Naive B cell (primary cell): Measurements from ENCODE around the gene TRAF3. TPM values are rescaled to one million over a fixed set of nuclear protein-coding genes. Genes with fewer than 3 reads are reported as not detected.

ENCODE experiments used
- ATAC-seq, 2 donors: fragments of 150-1000 bp; cut with Tn5 transposase; 2 replicates each; pipeline ENCODE4 v1.10.0; 2021; ENCODE audit warnings: low read depth in 2 of 2, mild to moderate bottlenecking in 2 of 2, moderate library complexity in 2 of 2
- DNase-seq: peaks from one replicate; pipeline ENCODE4 v3.0.0; 2022
- H3K27ac Mint-ChIP-seq, 6 donors: one replicate each; pipeline ENCODE4 v1.8.0; 2020 to 2022; ENCODE audit warnings: mild to moderate bottlenecking in 6 of 6, mixed read lengths in 6 of 6, moderate library complexity in 5 of 6, inconsistent platforms in 2 of 6
- H3K27me3 Mint-ChIP-seq, 3 donors: one replicate each; pipeline ENCODE4 v1.8.0; 2021 to 2022; ENCODE audit warnings: mixed read lengths in 3 of 3, mild to moderate bottlenecking in 1 of 3
- H3K36me3 Mint-ChIP-seq, 2 donors: one replicate each; pipeline ENCODE4 v1.8.0; 2020 to 2022; ENCODE audit warnings: mixed read lengths in 2 of 2, inconsistent platforms in 1 of 2, mild to moderate bottlenecking in 1 of 2
- H3K4me1 Mint-ChIP-seq, 3 donors: one replicate each; pipeline ENCODE4 v1.8.0; 2020 to 2022; ENCODE audit warnings: mixed read lengths in 3 of 3, inconsistent platforms in 1 of 3, mild to moderate bottlenecking in 1 of 3, moderate library complexity in 1 of 3
- H3K4me3 Mint-ChIP-seq, 8 donors: one replicate each; pipeline ENCODE4 v1.8.0; 2020 to 2022; ENCODE audit warnings: mild to moderate bottlenecking in 8 of 8, mixed read lengths in 8 of 8, moderate library complexity in 8 of 8, inconsistent platforms in 2 of 8
- H3K9me3 Mint-ChIP-seq, 7 donors: one replicate each; pipeline ENCODE4 v1.8.0; 2020 to 2022; ENCODE audit warnings: mixed read lengths in 7 of 7, mild to moderate bottlenecking in 5 of 7, inconsistent platforms in 2 of 7, moderate library complexity in 1 of 7
- polyA plus RNA-seq, 6 donors: library from polyadenylated mRNA; unstranded; fragments of 300-500 nt; fragmentation: Illumina TruSeq; gene quantifications; one replicate each; pipeline ENCODE4 v1.2.3, GENCODE V29; 2021; ENCODE audit warnings: low read depth in 6 of 6

The TRAF3 gene
- polyA plus RNA-seq, 6 donors from 2014 or later: 22.2 to 36.7 (median 27.0) TPM

DNA sequence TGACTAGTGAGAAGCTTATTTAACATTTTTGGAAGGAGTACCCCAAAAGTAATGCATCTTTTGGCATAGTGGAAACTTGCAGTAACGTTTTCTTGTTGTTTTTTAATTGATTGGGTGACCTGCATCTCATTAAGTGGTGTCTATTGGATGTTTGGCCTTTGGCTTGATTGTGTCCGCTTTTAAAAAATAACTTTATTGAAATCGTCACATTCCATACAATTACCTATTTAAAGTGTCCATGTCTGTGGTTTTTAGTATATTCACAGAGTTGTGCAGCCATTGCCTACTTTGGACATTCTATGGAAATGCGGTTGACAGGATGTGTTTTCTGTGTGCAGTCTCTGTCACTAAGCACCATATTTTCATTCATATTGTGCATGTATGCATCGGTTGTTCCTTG is 46.3 kb downstream of the TRAF3 start:
- Mint-ChIP-seq H3K9me3 (no peaks in the 10 kb centered on the region), H3K27ac (peak overlapping the region in 1 of 6 donors; percentile 3), H3K4me1 (peaks cover 44 to 82% (median 75%) of the 10 kb centered on the region in 3 donors), H3K36me3 (peaks cover 0 to 10% of the 10 kb centered on the region in 2 donors), H3K4me3 (no peak overlapping the region), H3K27me3 (no peaks in the 10 kb centered on the region)
- ATAC-seq: no peak
- DNase-seq: no peak

DNA sequence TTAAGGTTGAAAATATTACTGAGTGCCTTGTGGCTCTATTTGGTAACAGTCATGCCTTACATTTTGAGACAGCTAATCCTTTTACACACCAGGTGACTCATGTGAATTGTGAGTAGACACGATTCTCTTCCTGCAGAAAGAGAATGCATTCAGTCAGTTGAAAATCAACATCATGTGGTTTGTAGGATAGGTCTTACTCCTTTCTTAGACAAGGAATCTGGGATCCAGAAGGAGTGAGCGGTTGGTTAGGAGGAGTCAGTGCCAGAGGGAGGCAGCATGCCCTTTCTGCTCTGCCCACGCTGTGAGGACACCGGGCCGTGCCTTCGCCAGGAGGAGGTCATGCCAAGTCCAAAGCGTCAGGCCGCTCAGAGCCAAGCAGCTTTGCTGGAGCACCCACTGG is 47.6 kb downstream of the TRAF3 start:
- Mint-ChIP-seq H3K36me3 (peaks cover 0 to 10% of the 10 kb centered on the region in 2 donors), H3K4me3 (no peak overlapping the region), H3K27me3 (no peaks in the 10 kb centered on the region), H3K4me1 (peaks cover 38 to 82% (median 68%) of the 10 kb centered on the region in 3 donors), H3K9me3 (no peaks in the 10 kb centered on the region), H3K27ac (peak overlapping the region in 1 of 6 donors; percentile 44)
- no peak for DNase-seq
- no peak for ATAC-seq

DNA sequence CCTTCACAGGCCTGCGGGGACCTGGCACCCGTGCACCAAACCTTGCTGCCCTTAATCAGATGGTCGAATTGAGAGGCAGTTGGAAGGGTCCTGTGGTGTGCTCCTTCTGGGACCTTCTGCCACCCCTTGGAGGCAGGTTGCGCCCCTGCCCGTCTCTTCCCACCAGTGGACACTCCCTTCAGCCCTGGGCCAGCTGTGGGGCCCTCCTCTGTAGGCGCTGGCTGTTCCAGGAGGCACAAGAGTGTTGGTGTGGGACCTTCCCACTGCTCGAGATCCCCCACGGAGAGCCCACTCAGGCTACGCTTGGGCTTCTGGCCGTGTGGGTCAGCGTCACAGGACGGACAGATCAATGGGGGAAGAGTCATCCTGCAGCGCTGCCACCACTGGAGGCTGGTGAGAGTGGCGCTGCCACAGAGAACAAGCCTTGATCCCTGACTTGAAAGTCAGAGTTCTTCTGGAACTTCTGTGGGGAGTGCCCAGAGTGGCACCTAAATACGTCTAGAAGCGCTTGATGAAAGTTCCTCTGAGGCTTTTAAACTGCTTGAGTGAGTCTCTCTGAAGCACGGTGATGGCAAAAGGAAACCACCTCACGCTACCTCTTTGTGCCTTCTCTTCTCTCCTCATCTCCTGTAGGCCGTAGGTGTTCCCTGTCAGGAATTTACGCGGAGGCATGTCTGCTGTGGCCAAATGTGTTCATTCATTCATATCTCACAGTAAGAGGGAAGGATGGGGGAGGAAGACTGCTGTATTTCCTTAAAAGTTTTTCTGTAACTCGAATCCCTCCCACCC is 48.3 kb downstream of the TRAF3 start:
- peaks cover 39 to 82% (median 64%) of the 10 kb centered on the region in 3 donors for H3K4me1 Mint-ChIP-seq
- peaks cover 0 to 10% of the 10 kb centered on the region in 2 donors for H3K36me3 Mint-ChIP-seq
- H3K27me3 Mint-ChIP-seq: no peaks in the 10 kb centered on the region
- peak overlapping the region in 2 of 8 donors; percentile 9 to 24 for H3K4me3 Mint-ChIP-seq
- ATAC-seq (peak; percentile 14 to 35), DNase-seq (no peak)
- peak overlapping the region in 3 of 6 donors; percentile 20 to 74 (median 66) for H3K27ac Mint-ChIP-seq
- no peaks in the 10 kb centered on the region for H3K9me3 Mint-ChIP-seq

DNA sequence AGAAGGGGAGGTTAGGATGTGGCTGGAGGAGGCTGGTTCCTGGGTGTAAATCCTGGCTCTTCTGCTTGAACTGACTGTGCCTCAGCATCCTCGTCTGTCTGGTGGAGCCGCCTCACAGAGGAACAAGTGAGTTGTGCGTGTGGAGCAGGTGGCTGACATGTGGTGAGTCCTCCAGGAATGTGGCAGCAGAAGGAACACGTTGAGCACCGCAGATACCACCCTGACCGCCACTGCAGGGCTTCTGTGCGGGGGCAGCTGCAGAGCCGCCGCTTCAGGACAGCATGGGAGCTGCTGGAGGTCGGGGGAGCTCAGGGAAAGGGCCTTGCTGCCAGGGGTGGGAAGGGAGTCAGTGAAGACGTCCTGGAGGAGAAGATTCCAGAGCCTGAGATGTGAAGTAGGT is 48.9 kb downstream of the TRAF3 start:
- peaks cover 43 to 80% (median 62%) of the 10 kb centered on the region in 3 donors for H3K4me1 Mint-ChIP-seq
- H3K9me3 Mint-ChIP-seq: no peaks in the 10 kb centered on the region
- H3K27ac Mint-ChIP-seq: peak overlapping the region in 4 of 6 donors; percentile 59 to 85 (median 72)
- no peaks in the 10 kb centered on the region for H3K27me3 Mint-ChIP-seq
- no peak for ATAC-seq
- peaks cover 0 to 12% of the 10 kb centered on the region in 2 donors for H3K36me3 Mint-ChIP-seq
- no peak for DNase-seq
- H3K4me3 Mint-ChIP-seq: peak overlapping the region in 2 of 8 donors; percentile 29 to 75

DNA sequence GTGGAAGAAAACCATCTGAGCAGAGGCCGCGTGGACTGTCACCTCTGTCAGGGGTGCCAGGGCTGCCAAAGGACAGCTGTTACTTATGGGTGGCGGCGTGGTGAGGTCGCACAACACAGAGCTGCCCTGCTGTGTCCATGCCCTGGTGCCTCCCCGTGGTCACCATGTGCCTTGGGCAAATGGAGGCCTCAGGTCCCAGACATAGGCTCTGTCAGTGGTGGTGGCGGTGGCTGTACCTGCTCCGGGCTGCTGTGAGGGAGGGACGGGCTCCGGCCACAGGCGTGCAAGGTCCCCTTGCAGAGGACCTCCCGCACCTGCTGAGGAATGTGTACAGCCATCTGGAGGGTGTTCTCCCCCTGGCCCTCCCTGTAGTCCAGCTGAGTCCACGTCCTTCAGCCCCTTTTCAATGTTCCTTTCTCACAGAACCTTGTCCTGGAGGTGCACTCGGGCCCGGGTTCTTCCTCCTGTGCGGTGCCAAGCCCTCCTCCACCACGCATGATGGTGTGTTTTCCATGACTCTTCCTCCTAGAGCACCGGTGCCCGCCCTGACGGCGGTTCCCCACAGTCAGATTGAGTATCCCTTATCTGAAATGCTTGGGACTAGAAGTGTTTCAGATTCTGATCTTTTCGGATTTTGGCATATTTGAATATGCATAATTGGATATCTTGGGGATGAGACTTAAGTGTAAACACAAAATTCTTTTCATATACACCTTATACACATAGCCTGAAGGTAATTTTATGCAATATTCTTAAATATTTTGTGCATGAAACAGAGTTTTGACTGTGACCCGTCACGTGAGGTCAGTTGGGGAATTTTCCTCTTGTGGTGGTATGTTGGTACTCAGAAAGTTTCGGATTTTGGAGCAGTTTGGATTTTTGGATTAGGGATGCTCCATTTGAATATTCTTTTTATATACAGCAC is 49.8 kb downstream of the TRAF3 start:
- Mint-ChIP-seq H3K36me3 (peaks cover 0 to 18% of the 10 kb centered on the region in 2 donors), H3K27me3 (no peaks in the 10 kb centered on the region), H3K9me3 (no peaks in the 10 kb centered on the region), H3K4me3 (no peak overlapping the region), H3K27ac (peak overlapping the region in 2 of 6 donors; percentile 38 to 66), H3K4me1 (peaks cover 44 to 79% (median 62%) of the 10 kb centered on the region in 3 donors)
- ATAC-seq (no peak), DNase-seq (no peak)

DNA sequence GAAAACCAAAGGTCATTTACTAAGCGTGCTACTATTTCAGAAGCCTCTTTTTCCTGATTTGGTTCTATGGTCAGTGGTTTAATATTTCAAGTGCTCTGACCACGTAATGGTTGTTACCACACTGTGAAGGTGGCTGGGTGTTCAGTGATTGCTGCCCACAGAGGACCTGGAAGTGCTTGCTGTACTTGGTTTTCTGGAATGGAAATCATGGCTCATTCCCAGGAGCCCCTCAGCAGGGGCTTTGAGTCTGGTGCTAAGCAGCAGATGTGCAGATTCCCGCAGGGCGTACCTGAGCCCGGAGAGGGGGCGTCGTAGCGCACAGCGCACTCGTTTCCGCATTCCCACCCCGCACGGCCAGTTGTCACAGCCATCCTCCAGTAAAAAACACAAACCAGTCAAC is 50.5 kb downstream of the TRAF3 start:
- H3K27ac Mint-ChIP-seq: peak overlapping the region in 2 of 6 donors; percentile 73 to 76
- peaks cover 0 to 18% of the 10 kb centered on the region in 2 donors for H3K36me3 Mint-ChIP-seq
- H3K9me3 Mint-ChIP-seq: no peaks in the 10 kb centered on the region
- H3K4me1 Mint-ChIP-seq: peaks cover 43 to 78% (median 59%) of the 10 kb centered on the region in 3 donors
- no peaks in the 10 kb centered on the region for H3K27me3 Mint-ChIP-seq
- H3K4me3 Mint-ChIP-seq: no peak overlapping the region
- ATAC-seq (no peak), DNase-seq (no peak)

DNA sequence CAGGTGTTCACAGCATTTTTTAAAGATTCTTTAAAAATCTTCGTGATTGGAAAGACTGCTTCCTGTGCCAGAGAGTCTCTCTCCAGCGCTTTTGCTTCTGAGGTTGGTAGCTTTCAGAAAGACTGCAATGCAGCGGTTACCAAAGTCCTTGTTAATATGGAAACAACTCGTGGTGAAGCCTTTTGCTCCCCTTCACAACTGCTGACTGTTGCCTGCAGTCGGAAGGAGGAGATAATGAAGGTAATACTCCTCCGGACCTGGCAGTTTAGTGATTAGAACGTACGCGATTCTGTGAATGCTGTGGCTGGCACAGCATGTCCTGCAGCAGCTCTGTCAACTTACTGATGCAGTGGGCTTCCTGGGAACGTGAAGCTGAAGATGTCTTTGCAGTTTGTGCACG is 50.9 kb downstream of the TRAF3 start:
- H3K27ac Mint-ChIP-seq: peak overlapping the region in 5 of 6 donors; percentile 21 to 60 (median 28)
- H3K36me3 Mint-ChIP-seq: peaks cover 0 to 18% of the 10 kb centered on the region in 2 donors
- no peaks in the 10 kb centered on the region for H3K27me3 Mint-ChIP-seq
- no peaks in the 10 kb centered on the region for H3K9me3 Mint-ChIP-seq
- ATAC-seq (no peak), DNase-seq (no peak)
- H3K4me3 Mint-ChIP-seq: peak overlapping the region in 1 of 8 donors; percentile 38
- H3K4me1 Mint-ChIP-seq: peaks cover 44 to 77% (median 54%) of the 10 kb centered on the region in 3 donors

DNA sequence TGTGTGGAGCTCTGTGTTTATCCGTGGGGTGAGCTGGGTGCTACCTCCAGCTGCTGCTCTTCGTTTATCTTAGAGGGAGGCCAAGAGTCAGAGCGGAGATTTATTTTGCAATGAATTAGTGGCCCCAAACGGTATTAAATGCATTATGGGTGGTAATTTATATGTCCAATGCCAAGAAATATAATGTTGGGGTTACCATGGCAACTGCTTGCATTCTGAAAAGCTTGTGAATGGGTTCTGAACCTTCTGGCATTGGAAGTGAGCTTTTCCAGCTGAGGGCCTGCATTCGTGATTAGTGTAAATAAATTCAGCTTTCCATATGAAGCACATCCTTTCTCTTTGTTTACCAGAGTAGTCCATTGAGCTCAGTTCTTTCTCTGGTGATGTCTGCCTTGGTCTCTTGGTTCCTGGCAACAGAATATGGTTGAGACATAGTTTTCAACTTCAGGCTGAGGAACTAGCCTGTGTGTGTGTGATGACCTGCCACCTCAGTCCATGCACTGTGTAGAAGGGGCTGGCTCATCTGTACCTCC is 51.8 kb downstream of the TRAF3 start:
- Mint-ChIP-seq H3K27me3 (no peaks in the 10 kb centered on the region), H3K9me3 (no peaks in the 10 kb centered on the region), H3K27ac (peak overlapping the region in 4 of 6 donors; percentile 16 to 87 (median 58)), H3K36me3 (peaks cover 0 to 18% of the 10 kb centered on the region in 2 donors), H3K4me3 (no peak overlapping the region), H3K4me1 (peaks cover 41 to 72% (median 48%) of the 10 kb centered on the region in 3 donors)
- no peak for ATAC-seq
- DNase-seq: no peak

DNA sequence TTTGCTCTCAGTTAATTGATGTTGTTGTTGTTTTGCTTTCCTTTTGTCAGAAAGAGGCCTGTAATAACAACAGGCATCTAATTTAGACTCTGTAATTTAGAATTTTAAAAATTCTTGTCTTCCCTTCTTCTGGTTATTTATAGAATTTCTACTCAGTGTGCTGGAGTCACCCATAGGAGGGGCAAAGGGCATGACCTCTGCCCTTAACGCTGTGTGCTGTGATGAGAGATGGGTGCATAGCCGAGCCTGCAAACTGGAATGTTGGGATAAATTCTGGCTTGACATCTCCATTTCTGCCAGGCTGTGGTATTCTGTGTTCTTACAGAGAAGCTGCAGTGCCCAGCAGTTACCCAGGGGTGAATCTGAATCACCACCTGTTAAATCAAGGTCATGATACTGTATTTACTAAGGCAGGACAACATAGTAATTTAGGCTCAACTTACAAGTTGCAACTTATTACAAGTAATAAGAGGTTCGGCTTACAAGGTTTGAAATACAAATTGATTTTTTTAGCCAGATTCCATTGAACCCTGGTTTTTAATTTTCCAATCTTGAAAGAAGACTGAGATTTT is 53.3 kb downstream of the TRAF3 start:
- DNase-seq (no peak), ATAC-seq (no peak)
- Mint-ChIP-seq H3K27ac (peak overlapping the region in 5 of 6 donors; percentile 6 to 81 (median 57)), H3K36me3 (peaks cover 6 to 24% of the 10 kb centered on the region in 2 donors), H3K4me3 (no peak overlapping the region), H3K4me1 (peaks cover 39 to 62% (median 44%) of the 10 kb centered on the region in 3 donors), H3K9me3 (peaks cover 0 to 2% (median 0%) of the 10 kb centered on the region in 7 donors), H3K27me3 (no peaks in the 10 kb centered on the region)

DNA sequence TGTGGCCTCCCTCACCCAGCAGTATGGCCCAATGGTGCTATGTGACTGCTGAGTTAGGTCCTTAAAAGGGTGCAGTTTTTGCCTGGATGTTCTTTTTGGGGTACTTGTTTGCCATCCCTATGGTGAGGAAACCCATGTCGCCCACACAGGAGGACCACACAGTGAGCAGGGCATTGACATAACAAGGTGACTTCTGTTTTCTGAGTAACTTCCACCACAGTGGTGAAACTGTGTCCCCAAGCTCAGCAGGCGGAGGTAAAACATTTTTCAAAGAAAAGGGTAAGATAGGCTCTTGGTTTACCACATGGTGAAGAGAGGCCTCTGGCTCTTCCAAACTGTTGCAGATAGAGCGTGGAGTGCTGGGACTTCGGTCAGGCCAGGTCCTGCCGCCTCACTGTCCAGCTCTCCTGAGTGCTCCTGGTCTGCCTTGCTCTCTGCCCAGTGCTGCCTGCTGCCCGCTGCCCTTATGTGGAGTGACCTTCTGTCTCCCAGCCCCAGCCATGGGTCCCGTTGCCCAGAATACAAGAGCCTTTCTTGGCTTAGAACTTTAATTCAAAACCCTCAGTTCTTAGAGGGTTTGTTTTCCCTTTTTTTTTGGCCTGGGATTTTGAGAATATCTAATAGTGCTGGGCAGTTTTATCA is 54.0 kb downstream of the TRAF3 start:
- H3K4me1 Mint-ChIP-seq: peaks cover 32 to 60% (median 37%) of the 10 kb centered on the region in 3 donors
- ATAC-seq (no peak), DNase-seq (no peak)
- peaks cover 0 to 2% (median 0%) of the 10 kb centered on the region in 7 donors for H3K9me3 Mint-ChIP-seq
- H3K27ac Mint-ChIP-seq: peak overlapping the region in 1 of 6 donors; percentile 57
- H3K36me3 Mint-ChIP-seq: peaks cover 6 to 17% of the 10 kb centered on the region in 2 donors
- no peak overlapping the region for H3K4me3 Mint-ChIP-seq
- no peaks in the 10 kb centered on the region for H3K27me3 Mint-ChIP-seq

DNA sequence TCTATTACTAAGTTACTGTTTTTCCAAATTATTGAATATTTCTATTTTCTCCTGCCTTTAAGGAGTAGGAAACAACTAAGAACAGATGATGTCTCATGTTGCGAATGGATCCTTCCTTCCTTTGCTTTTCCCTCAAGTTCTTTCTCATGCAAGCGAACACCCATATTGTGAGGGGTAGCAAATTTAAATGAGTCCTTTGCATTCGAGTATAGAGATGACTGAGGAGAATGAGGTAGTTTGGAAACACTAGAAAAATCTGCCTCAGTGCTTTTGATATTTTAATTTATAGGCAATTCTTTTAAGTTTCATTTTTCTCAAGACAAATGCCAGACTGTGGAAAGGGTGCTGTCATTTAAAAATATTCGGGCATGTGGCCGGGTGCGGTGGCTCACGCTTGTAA is 56.1 kb downstream of the TRAF3 start:
- Mint-ChIP-seq H3K36me3 (peaks cover 14 to 16% of the 10 kb centered on the region in 2 donors), H3K9me3 (peaks cover 0 to 2% (median 0%) of the 10 kb centered on the region in 7 donors)

DNA sequence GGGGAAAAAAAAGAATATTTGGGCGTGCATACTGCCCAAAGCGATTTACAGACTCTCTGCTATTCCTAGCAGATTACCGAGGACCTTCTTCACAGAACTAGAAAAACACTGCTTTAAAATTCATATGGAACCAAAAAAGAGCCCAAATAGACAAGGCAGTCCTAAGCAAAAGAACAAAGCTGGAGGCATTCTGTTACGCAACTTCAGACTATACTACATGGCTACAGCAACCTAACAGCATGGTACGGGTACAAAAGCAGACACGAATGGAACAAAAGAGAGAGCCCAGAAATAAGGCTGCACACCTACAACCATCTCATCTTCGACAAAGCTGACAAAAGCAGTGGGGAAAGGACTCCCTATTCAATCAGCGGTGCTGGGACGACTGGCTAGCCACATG is 56.7 kb downstream of the TRAF3 start:
- no peak for DNase-seq
- no peaks in the 10 kb centered on the region for H3K27me3 Mint-ChIP-seq
- H3K4me3 Mint-ChIP-seq: no peak overlapping the region
- H3K27ac Mint-ChIP-seq: peak overlapping the region in 1 of 6 donors; percentile 33
- peaks cover 14 to 45% (median 27%) of the 10 kb centered on the region in 3 donors for H3K4me1 Mint-ChIP-seq
- ATAC-seq: no peak
- peaks cover 16 to 17% of the 10 kb centered on the region in 2 donors for H3K36me3 Mint-ChIP-seq
- H3K9me3 Mint-ChIP-seq: peaks cover 0 to 2% (median 0%) of the 10 kb centered on the region in 7 donors

More for the DNA sequence above, 56.1 kb downstream of the TRAF3 start:
- Mint-ChIP-seq H3K27ac (peak overlapping the region in 2 of 6 donors; percentile 20 to 31), H3K27me3 (no peaks in the 10 kb centered on the region), H3K4me1 (peaks cover 21 to 47% (median 33%) of the 10 kb centered on the region in 3 donors), H3K4me3 (no peak overlapping the region)
- no peak for ATAC-seq
- DNase-seq: no peak
